GM18858 (cell line): ENCODE results near the gene BCL2L2.

ENCODE experiments used
- ATAC-seq: cut with Tn5 transposase; IDR thresholded peaks from one replicate; pipeline ENCODE4 v1.9.1; 2021; ENCODE audit not compliant: unreplicated experiment

BCL2L2 gene

GRCh38 chr14:23352506-23353432 lies 46.1 kb downstream of the BCL2L2 start, which contains the start of gene SLC22A17:
SLC22A17 (minus strand) TSS chr14:23352887.
- ATAC-seq: no peak

- no peak for ATAC-seq
These were observed 46.8 kb downstream of the BCL2L2 start for GRCh38 chr14:23353433-23353780.

- ATAC-seq: no peak
These were observed 48.4 kb downstream of the BCL2L2 start for GRCh38 chr14:23354990-23355389.

GRCh38 chr14:23355871-23356435 lies 49.3 kb downstream of the BCL2L2 start:
- no peak for ATAC-seq

GRCh38 chr14:23356662-23357061 lies 50.0 kb downstream of the BCL2L2 start:
- ATAC-seq: no peak

GRCh38 chr14:23357261-23357660 lies 50.6 kb downstream of the BCL2L2 start:
- no peak for ATAC-seq

- ATAC-seq: no peak
These were observed 51.4 kb downstream of the BCL2L2 start for GRCh38 chr14:23358042-23358441.

- ATAC-seq: no peak
These were observed 52.0 kb downstream of the BCL2L2 start for GRCh38 chr14:23358553-23359166.

GRCh38 chr14:23359167-23359626 lies 52.6 kb downstream of the BCL2L2 start:
- no peak for ATAC-seq

- ATAC-seq: no peak
These were observed 53.3 kb downstream of the BCL2L2 start for GRCh38 chr14:23359722-23360447.

- no peak for ATAC-seq
These were observed 53.9 kb downstream of the BCL2L2 start for GRCh38 chr14:23360496-23360895.

- no peak for ATAC-seq
These were observed 54.7 kb downstream of the BCL2L2 start for GRCh38 chr14:23361320-23361719.
